Measurements from ENCODE around the gene SET. TPM values are rescaled to one million over a fixed set of nuclear protein-coding genes. Genes with fewer than 3 reads are reported as not detected.

SET gene
- total and polyA plus RNA-seq, 4 donors, result 398 to 512 (median 453) TPM

DNA sequence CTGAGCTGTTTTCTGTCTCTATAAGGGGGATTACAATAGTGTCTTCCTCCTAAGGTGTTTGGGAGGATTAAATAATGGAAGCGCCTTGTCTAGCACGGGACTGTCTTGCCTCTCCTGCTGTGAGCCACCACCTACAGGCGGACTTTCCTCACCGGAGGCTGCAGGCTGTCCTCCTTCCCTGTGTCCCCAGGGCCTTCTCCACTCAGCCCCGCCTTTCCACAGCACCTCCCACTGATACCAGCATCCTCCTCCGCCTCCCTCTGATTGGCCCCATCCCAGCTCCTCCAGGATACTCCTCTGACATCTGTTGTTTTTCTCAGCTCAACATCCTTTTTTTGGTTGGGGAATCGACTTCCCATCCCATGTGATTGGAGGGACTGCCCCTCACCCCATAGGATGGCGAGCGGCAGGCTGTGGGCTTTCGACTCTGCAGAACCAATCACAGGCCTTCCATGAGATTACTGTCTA is 35.8 kb downstream of the SET start:
- H3K36me3 ChIP-seq (ENCODE audit: control insufficient read depth, insufficient read depth, low read length), result peaks cover 38% of the 10 kb centered on the region
- peak in 2 of 6 donors; percentile 59 to 67 for DNase-seq (ENCODE audit: low read depth in 4 of 6, low spot score in 6 of 6)
- peak overlapping the region; percentile 64 for H3K4me3 ChIP-seq (ENCODE audit: low read depth, low read length)
- 21% methylated on average over 5 of the region's 10 CpGs for WGBS (ENCODE audit: insufficient coverage)
- no peaks in the 10 kb centered on the region for H3K27me3 ChIP-seq (ENCODE audit: control insufficient read depth, insufficient read depth, low read length)
- no peaks in the 10 kb centered on the region for H3K9me3 ChIP-seq (ENCODE audit: control insufficient read depth, insufficient read depth, low read length)
- peak overlapping the region; percentile 47 for H3K27ac ChIP-seq (ENCODE audit: low read depth, low read length)
- H3K4me1 ChIP-seq (ENCODE audit: control insufficient read depth, insufficient read depth, low read length), result peaks cover 29% of the 10 kb centered on the region

DNA sequence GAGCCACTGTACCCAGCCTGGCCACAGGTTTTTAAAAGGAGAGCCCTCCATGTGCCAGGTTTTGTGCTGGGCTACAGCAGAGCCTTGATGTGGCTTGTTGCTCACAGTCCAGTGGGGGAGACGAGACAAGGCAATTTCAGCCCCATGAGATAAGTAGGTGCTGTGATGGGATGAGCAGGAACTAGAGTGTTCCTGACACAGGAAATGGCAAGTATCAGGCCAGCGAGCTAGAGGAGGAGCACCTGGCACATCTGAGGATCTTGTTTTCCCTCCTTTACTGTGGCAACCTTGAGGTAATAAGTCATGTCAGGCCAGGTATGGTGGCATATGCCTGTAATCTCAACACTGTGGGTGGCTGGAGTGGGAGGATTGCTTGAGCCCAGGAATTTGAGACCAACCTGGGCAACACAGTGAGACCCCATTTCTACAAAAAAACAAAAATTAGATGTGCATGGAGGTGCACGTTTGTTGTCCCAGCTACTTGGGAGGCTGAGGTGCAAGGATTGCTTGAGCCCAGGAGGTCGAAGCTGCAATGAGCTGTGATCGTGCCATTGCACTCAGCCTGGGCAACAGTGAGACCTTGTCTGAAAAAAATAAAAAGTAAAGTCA is 38.7 kb downstream of the SET start:
- no peak for DNase-seq (ENCODE audit: low read depth in 4 of 6, low spot score in 6 of 6)
- no peaks in the 10 kb centered on the region for H3K27me3 ChIP-seq (ENCODE audit: control insufficient read depth, insufficient read depth, low read length)
- no peaks in the 10 kb centered on the region for H3K9me3 ChIP-seq (ENCODE audit: control insufficient read depth, insufficient read depth, low read length)
- H3K4me1 ChIP-seq (ENCODE audit: control insufficient read depth, insufficient read depth, low read length), result peaks cover 32% of the 10 kb centered on the region
- WGBS (ENCODE audit: insufficient coverage), result 93% methylated on average over 5 of the region's 5 CpGs
- H3K36me3 ChIP-seq (ENCODE audit: control insufficient read depth, insufficient read depth, low read length), result peaks cover 44% of the 10 kb centered on the region
- no peak overlapping the region for H3K4me3 ChIP-seq (ENCODE audit: low read depth, low read length)
- no peak overlapping the region for H3K27ac ChIP-seq (ENCODE audit: low read depth, low read length)

DNA sequence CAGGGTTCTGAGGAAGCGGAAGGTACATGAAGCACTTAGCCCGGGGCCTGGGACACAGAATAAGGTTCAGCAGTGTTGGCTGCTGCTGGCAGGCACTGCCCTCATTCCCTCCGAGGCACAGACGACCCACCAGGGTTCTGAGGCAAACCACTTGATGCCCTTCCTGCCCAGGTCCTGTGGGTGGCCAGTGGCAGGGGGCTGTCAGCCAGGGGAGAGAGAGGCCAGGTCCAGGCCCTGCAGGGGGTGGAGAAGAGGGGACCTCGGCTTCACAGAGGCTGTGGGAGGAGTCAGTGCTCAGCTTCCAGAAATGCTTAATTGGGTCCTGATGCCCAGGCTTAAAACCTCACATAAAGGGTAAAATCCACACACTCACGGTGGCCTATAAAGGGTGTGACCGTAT is 39.3 kb downstream of the SET start:
- WGBS (ENCODE audit: insufficient coverage), result 63% methylated on average over 7 of the region's 7 CpGs
- no peaks in the 10 kb centered on the region for H3K9me3 ChIP-seq (ENCODE audit: control insufficient read depth, insufficient read depth, low read length)
- peaks cover 31% of the 10 kb centered on the region for H3K4me1 ChIP-seq (ENCODE audit: control insufficient read depth, insufficient read depth, low read length)
- no peak overlapping the region for H3K27ac ChIP-seq (ENCODE audit: low read depth, low read length)
- no peak overlapping the region for H3K4me3 ChIP-seq (ENCODE audit: low read depth, low read length)
- no peaks in the 10 kb centered on the region for H3K27me3 ChIP-seq (ENCODE audit: control insufficient read depth, insufficient read depth, low read length)
- no peak for DNase-seq (ENCODE audit: low read depth in 4 of 6, low spot score in 6 of 6)
- H3K36me3 ChIP-seq (ENCODE audit: control insufficient read depth, insufficient read depth, low read length), result peaks cover 48% of the 10 kb centered on the region

- Histone ChIP-seq H3K4me3 (ENCODE audit: low read depth, low read length) (no peak overlapping the region), H3K36me3 (ENCODE audit: control insufficient read depth, insufficient read depth, low read length) (peaks cover 49% of the 10 kb centered on the region), H3K9me3 (ENCODE audit: control insufficient read depth, insufficient read depth, low read length) (no peaks in the 10 kb centered on the region), H3K27ac (ENCODE audit: low read depth, low read length) (no peak overlapping the region), H3K27me3 (ENCODE audit: control insufficient read depth, insufficient read depth, low read length) (no peaks in the 10 kb centered on the region), H3K4me1 (ENCODE audit: control insufficient read depth, insufficient read depth, low read length) (peaks cover 26% of the 10 kb centered on the region)
- DNase-seq (ENCODE audit: low read depth in 4 of 6, low spot score in 6 of 6), result peak in 2 of 6 donors; percentile 22 to 50
- 72% methylated on average over 5 of the region's 5 CpGs for WGBS (ENCODE audit: insufficient coverage)
Measured at GRCh38 chr9:128729302-128729701, 40.3 kb downstream of the SET start.

- Histone ChIP-seq H3K4me3 (ENCODE audit: low read depth, low read length) (no peak overlapping the region), H3K27ac (ENCODE audit: low read depth, low read length) (no peak overlapping the region), H3K27me3 (ENCODE audit: control insufficient read depth, insufficient read depth, low read length) (no peaks in the 10 kb centered on the region), H3K4me1 (ENCODE audit: control insufficient read depth, insufficient read depth, low read length) (peaks cover 21% of the 10 kb centered on the region), H3K9me3 (ENCODE audit: control insufficient read depth, insufficient read depth, low read length) (no peaks in the 10 kb centered on the region), H3K36me3 (ENCODE audit: control insufficient read depth, insufficient read depth, low read length) (peaks cover 56% of the 10 kb centered on the region)
- 85% methylated on average over 24 of the region's 27 CpGs for WGBS (ENCODE audit: insufficient coverage)
- peak in 1 of 6 donors; percentile 10 for DNase-seq (ENCODE audit: low read depth in 4 of 6, low spot score in 6 of 6)
Measured at GRCh38 chr9:128729766-128730517, 40.9 kb downstream of the SET start.

GRCh38 chr9:128731093-128731492 is 42.1 kb downstream of the SET start:
- Histone ChIP-seq H3K4me1 (ENCODE audit: control insufficient read depth, insufficient read depth, low read length) (peaks cover 27% of the 10 kb centered on the region), H3K36me3 (ENCODE audit: control insufficient read depth, insufficient read depth, low read length) (peaks cover 61% of the 10 kb centered on the region), H3K9me3 (ENCODE audit: control insufficient read depth, insufficient read depth, low read length) (no peaks in the 10 kb centered on the region), H3K27me3 (ENCODE audit: control insufficient read depth, insufficient read depth, low read length) (no peaks in the 10 kb centered on the region), H3K27ac (ENCODE audit: low read depth, low read length) (no peak overlapping the region), H3K4me3 (ENCODE audit: low read depth, low read length) (no peak overlapping the region)
- DNase-seq (ENCODE audit: low read depth in 4 of 6, low spot score in 6 of 6), result no peak
- WGBS (ENCODE audit: insufficient coverage), result 83% methylated on average over 6 of the region's 13 CpGs

- no peak overlapping the region for H3K27ac ChIP-seq (ENCODE audit: low read depth, low read length)
- no peaks in the 10 kb centered on the region for H3K9me3 ChIP-seq (ENCODE audit: control insufficient read depth, insufficient read depth, low read length)
- WGBS (ENCODE audit: insufficient coverage), result 89% methylated on average over 8 of the region's 9 CpGs
- H3K36me3 ChIP-seq (ENCODE audit: control insufficient read depth, insufficient read depth, low read length), result peaks cover 63% of the 10 kb centered on the region
- no peaks in the 10 kb centered on the region for H3K27me3 ChIP-seq (ENCODE audit: control insufficient read depth, insufficient read depth, low read length)
- no peak for DNase-seq (ENCODE audit: low read depth in 4 of 6, low spot score in 6 of 6)
- peaks cover 27% of the 10 kb centered on the region for H3K4me1 ChIP-seq (ENCODE audit: control insufficient read depth, insufficient read depth, low read length)
- H3K4me3 ChIP-seq (ENCODE audit: low read depth, low read length), result no peak overlapping the region
Measured at GRCh38 chr9:128731691-128732090, 42.7 kb downstream of the SET start.

GRCh38 chr9:128732576-128732975 is 43.6 kb downstream of the SET start:
- Histone ChIP-seq H3K4me3 (ENCODE audit: low read depth, low read length) (no peak overlapping the region), H3K27ac (ENCODE audit: low read depth, low read length) (no peak overlapping the region), H3K36me3 (ENCODE audit: control insufficient read depth, insufficient read depth, low read length) (peaks cover 68% of the 10 kb centered on the region), H3K9me3 (ENCODE audit: control insufficient read depth, insufficient read depth, low read length) (no peaks in the 10 kb centered on the region), H3K27me3 (ENCODE audit: control insufficient read depth, insufficient read depth, low read length) (no peaks in the 10 kb centered on the region), H3K4me1 (ENCODE audit: control insufficient read depth, insufficient read depth, low read length) (peaks cover 27% of the 10 kb centered on the region)
- DNase-seq (ENCODE audit: low read depth in 4 of 6, low spot score in 6 of 6), result no peak
- WGBS (ENCODE audit: insufficient coverage), result 97% methylated on average over 13 of the region's 13 CpGs

DNA sequence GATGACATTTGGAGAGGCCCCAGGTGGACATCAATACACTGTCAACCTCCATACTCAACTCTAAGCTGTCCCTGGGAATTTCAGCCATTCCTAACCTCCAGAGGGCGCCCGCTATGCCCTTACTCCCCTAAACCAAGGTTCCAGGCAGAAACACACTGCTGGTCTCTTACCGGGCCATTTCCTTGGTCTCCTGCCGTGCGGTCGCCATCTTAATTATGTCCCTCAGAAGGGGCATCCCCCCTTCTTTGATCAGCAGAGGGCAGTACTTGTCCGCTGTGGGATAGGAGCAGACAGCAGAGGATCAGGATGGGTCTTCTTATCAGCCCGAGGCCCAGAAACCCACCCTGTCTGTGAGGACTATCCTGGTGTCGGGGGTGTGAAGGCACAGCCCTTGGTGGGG is 44.2 kb downstream of the SET start:
- Histone ChIP-seq H3K4me3 (ENCODE audit: low read depth, low read length) (peak overlapping the region; percentile 16), H3K9me3 (ENCODE audit: control insufficient read depth, insufficient read depth, low read length) (no peaks in the 10 kb centered on the region), H3K4me1 (ENCODE audit: control insufficient read depth, insufficient read depth, low read length) (peaks cover 27% of the 10 kb centered on the region), H3K27ac (ENCODE audit: low read depth, low read length) (peak overlapping the region; percentile 61), H3K36me3 (ENCODE audit: control insufficient read depth, insufficient read depth, low read length) (peaks cover 64% of the 10 kb centered on the region), H3K27me3 (ENCODE audit: control insufficient read depth, insufficient read depth, low read length) (no peaks in the 10 kb centered on the region)
- WGBS (ENCODE audit: insufficient coverage), result 9% methylated on average over 8 of the region's 9 CpGs
- DNase-seq (ENCODE audit: low read depth in 4 of 6, low spot score in 6 of 6), result peak in 5 of 6 donors; percentile 39 to 86 (median 49)

GRCh38 chr9:128735373-128735772 is 46.4 kb downstream of the SET start:
- peak in 2 of 6 donors; percentile 63 to 64 for DNase-seq (ENCODE audit: low read depth in 4 of 6, low spot score in 6 of 6)

More at GRCh38 chr9:128735373-128735772, 46.4 kb downstream of the SET start:
- Histone ChIP-seq H3K4me3 (ENCODE audit: low read depth, low read length) (no peak overlapping the region), H3K4me1 (ENCODE audit: control insufficient read depth, insufficient read depth, low read length) (peaks cover 15% of the 10 kb centered on the region), H3K27ac (ENCODE audit: low read depth, low read length) (no peak overlapping the region), H3K27me3 (ENCODE audit: control insufficient read depth, insufficient read depth, low read length) (no peaks in the 10 kb centered on the region), H3K36me3 (ENCODE audit: control insufficient read depth, insufficient read depth, low read length) (peaks cover 66% of the 10 kb centered on the region), H3K9me3 (ENCODE audit: control insufficient read depth, insufficient read depth, low read length) (no peaks in the 10 kb centered on the region)
- 78% methylated on average over 1 of the region's 2 CpGs for WGBS (ENCODE audit: insufficient coverage)
